SIG-M5 treated with dmso at 0.1 percent for 504 hours (cell line): Measurements from ENCODE around the gene EYA4.
"Not testable (repeated sequence)": the region's sequence is repeated elsewhere in the genome, so short reads cannot be mapped to it uniquely, and the experiment has no call there.

ENCODE experiments used
- DNase-seq: peaks from one replicate; lab custom pipeline; 2025; ENCODE audit not compliant: unreplicated experiment; lab: John Stamatoyannopoulos, UW

The EYA4 gene

GRCh38 chr6:133512410-133513016, 271.4 kb downstream of the EYA4 start:
- DNase-seq = peak; percentile 20

- DNase-seq = no peak
These were observed 282.7 kb downstream of the EYA4 start for GRCh38 chr6:133523816-133524215.

GRCh38 chr6:133526436-133526835, 285.3 kb downstream of the EYA4 start:
- DNase-seq = no peak

- no peak for DNase-seq
These were observed 287.4 kb downstream of the EYA4 start for GRCh38 chr6:133528566-133528965.

GRCh38 chr6:133532908-133533307, 291.8 kb downstream of the EYA4 start:
- DNase-seq = no peak

GRCh38 chr6:133539502-133540259, 298.5 kb downstream of the EYA4 start:
- no peak for DNase-seq

GRCh38 chr6:133540361-133540760, 299.2 kb downstream of the EYA4 start:
- DNase-seq = no peak

GRCh38 chr6:133541040-133541439, 299.9 kb downstream of the EYA4 start:
- no peak for DNase-seq

- DNase-seq = no peak
These were observed 301.1 kb downstream of the EYA4 start for GRCh38 chr6:133542056-133542821.

- no peak for DNase-seq
These were observed 303.3 kb downstream of the EYA4 start for GRCh38 chr6:133544419-133544818.

- DNase-seq = no peak
These were observed 304.9 kb downstream of the EYA4 start for GRCh38 chr6:133546098-133546497.

- no peak for DNase-seq
These were observed 306.0 kb downstream of the EYA4 start for GRCh38 chr6:133547136-133547535.

GRCh38 chr6:133548423-133549159, 307.4 kb downstream of the EYA4 start:
- DNase-seq = no peak

- no peak for DNase-seq
These were observed 308.2 kb downstream of the EYA4 start for GRCh38 chr6:133549371-133549801.

GRCh38 chr6:133550026-133550425, 308.9 kb downstream of the EYA4 start:
- DNase-seq = no peak

GRCh38 chr6:133551436-133551835, 310.3 kb downstream of the EYA4 start:
- DNase-seq = no peak

- no peak for DNase-seq
These were observed 310.7 kb downstream of the EYA4 start for GRCh38 chr6:133551847-133552341.

GRCh38 chr6:133553652-133554051, 312.5 kb downstream of the EYA4 start:
- DNase-seq = peak; percentile 45

GRCh38 chr6:133554121-133554520, 313.0 kb downstream of the EYA4 start:
- DNase-seq = not testable (repeated sequence)

GRCh38 chr6:133555685-133556084, 314.5 kb downstream of the EYA4 start:
- DNase-seq = no peak

- no peak for DNase-seq
These were observed 318.8 kb downstream of the EYA4 start for GRCh38 chr6:133559926-133560325.
